Stomach smooth muscle (tissue), 2 donors: ENCODE results near the gene SLAMF6.
"Not testable (repeated sequence)": the region's sequence is repeated elsewhere in the genome, so short reads cannot be mapped to it uniquely, and the experiment has no call there.

Experiments used
- H3K27ac ChIP-seq: one replicate; pipeline ENCODE4 v1.7.0; 2013; ENCODE audit warnings: mild to moderate bottlenecking, low read length, inconsistent platforms
- H3K27me3 ChIP-seq, 2 donors: one replicate each; pipeline ENCODE4 v1.7.0; 2013; ENCODE audit warnings: low read length in 2 of 2; ENCODE audit not compliant: insufficient read depth in 2 of 2, control insufficient read depth in 1 of 2
- H3K36me3 ChIP-seq, 2 donors: one replicate each; pipeline ENCODE4 v1.7.0; 2013; ENCODE audit warnings: low read length in 2 of 2; ENCODE audit not compliant: control insufficient read depth in 2 of 2, insufficient read depth in 2 of 2
- H3K4me1 ChIP-seq: one replicate; pipeline ENCODE4 v1.7.0; 2013; ENCODE audit warnings: low read length; ENCODE audit not compliant: control insufficient read depth, insufficient read depth
- H3K4me3 ChIP-seq, 2 donors: one replicate each; pipeline ENCODE4 v1.7.0; 2013; ENCODE audit warnings: low read length in 2 of 2
- H3K9ac ChIP-seq, 2 donors: one replicate each; pipeline ENCODE4 v1.7.0; 2013; ENCODE audit warnings: low read length in 2 of 2, mild to moderate bottlenecking in 1 of 2
- H3K9me3 ChIP-seq, 2 donors: one replicate each; pipeline ENCODE4 v1.7.0; 2013; ENCODE audit warnings: low read length in 2 of 2; ENCODE audit not compliant: control insufficient read depth in 2 of 2
- donor health status: healthy.
- donor health status: Pancreatic carcinoma.

SLAMF6 gene

DNA sequence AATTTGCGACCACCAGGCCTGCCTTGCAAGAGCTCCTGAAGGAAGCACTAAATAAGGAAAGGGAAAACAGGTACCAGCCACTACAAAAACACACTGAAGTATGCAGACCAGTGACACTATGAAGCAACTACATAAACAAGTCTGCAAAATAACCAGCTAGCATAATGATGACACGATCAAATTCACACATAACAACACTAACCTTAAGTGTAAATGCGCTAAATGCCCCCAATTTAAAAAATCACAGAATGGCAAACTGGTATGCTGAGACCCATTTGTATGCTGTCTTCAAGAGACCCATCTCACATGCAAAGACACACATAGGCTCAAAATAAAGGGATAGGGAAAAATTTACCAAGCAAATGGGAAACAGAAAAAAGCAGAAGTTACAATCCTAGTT, 36.4 kb upstream of the SLAMF6 start:
- H3K9ac ChIP-seq, H3K4me3 ChIP-seq, H3K4me1 ChIP-seq, H3K36me3 ChIP-seq, H3K27ac ChIP-seq, H3K9me3 ChIP-seq, H3K27me3 ChIP-seq: not testable (repeated sequence)

DNA sequence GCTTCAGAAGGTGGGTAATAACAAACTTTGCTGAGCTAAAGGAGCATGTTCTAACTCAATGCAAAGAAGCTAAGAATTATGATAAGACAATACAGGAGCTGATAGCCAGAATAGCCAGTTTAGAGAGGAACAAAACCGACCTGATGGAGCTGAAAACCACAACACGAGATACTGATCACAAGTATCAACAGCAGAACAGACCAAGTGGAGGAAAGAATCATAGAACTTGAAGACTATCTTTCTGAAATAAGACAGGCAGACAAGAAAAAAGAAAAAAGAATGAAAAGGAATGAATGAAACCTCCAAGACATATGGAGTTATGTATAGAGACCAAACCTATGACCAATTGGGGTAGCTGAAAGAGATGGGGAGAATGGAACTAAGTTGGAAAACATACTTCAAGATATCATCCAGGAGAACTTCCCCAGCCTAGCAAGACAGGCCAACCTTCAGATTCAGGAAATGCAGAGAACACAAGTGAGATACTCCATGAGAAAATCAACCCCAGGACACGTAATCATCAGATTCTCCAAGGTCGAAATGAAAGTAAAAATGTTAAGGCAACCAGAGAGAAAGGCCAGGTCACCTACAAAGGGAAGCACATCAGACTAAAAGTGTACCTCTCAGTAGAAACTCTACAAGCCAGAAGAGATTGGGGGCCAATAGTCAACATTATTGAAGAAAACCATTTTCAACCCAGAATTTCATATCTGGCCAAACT, 35.8 kb upstream of the SLAMF6 start:
- H3K4me1 ChIP-seq, result no peaks in the 10 kb centered on the region
- no peak overlapping the region for H3K4me3 ChIP-seq
- no peak overlapping the region for H3K9ac ChIP-seq
- H3K9me3 ChIP-seq, result no peaks in the 10 kb centered on the region
- H3K27ac ChIP-seq, result no peak overlapping the region
- no peaks in the 10 kb centered on the region for H3K27me3 ChIP-seq
- no peaks in the 10 kb centered on the region for H3K36me3 ChIP-seq

- H3K9me3 ChIP-seq, result no peaks in the 10 kb centered on the region
Observed at GRCh38 chr1:160553778-160554177, 30.7 kb upstream of the SLAMF6 start.

DNA sequence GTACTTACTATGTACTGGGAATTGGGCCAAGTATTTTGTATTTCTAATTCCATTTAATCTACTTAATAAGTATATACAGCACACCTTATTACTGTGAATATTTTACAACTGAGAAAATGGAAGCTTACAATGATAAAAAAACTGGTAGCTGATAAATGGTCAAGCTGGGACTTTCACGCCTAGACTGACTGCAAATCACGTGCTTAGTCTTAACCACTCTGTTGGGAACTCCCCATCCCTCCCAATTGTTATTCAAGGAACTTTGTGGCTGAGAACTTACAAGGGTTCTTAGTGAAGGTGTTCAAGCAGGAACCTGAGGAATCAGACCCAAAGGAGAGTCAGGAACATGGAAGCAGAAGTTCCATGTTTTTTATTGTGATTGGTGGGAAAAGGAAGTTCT, 29.4 kb upstream of the SLAMF6 start:
- no peak overlapping the region for H3K4me3 ChIP-seq
- no peaks in the 10 kb centered on the region for H3K36me3 ChIP-seq
- H3K4me1 ChIP-seq, result no peaks in the 10 kb centered on the region
- H3K9me3 ChIP-seq, result no peaks in the 10 kb centered on the region
- H3K27ac ChIP-seq, result no peak overlapping the region
- no peak overlapping the region for H3K9ac ChIP-seq
- H3K27me3 ChIP-seq, result peaks cover 0 to 2% of the 10 kb centered on the region in 2 donors

More at GRCh38 chr1:160553778-160554177, 30.7 kb upstream of the SLAMF6 start:
- no peak overlapping the region for H3K9ac ChIP-seq
- no peak overlapping the region for H3K4me3 ChIP-seq
- no peaks in the 10 kb centered on the region for H3K4me1 ChIP-seq
- peaks cover 0 to 2% of the 10 kb centered on the region in 2 donors for H3K27me3 ChIP-seq
- no peaks in the 10 kb centered on the region for H3K36me3 ChIP-seq
- H3K27ac ChIP-seq, result no peak overlapping the region

- H3K36me3 ChIP-seq, result no peaks in the 10 kb centered on the region
- H3K27ac ChIP-seq, result no peak overlapping the region
- no peaks in the 10 kb centered on the region for H3K4me1 ChIP-seq
- no peak overlapping the region for H3K4me3 ChIP-seq
- no peaks in the 10 kb centered on the region for H3K9me3 ChIP-seq
- no peak overlapping the region for H3K9ac ChIP-seq
- H3K27me3 ChIP-seq, result peaks cover 0 to 2% of the 10 kb centered on the region in 2 donors
Observed at GRCh38 chr1:160550572-160551034, 27.5 kb upstream of the SLAMF6 start.

DNA sequence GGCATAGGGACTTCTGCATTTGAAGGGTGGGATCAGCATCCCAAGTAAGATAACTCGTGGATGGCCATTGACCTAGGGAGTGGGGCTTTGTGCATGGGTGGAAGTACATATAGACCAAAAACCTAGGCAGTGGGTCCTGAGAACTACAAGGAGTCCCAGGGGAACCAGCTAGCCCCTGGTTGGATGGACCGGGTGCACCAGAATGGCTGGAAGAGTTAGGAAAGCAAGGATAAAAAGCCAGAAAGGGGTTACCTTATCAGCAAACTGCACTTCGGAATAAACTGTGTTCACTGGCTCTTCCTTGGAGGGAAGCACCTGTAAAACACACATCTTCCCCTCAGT, 26.6 kb upstream of the SLAMF6 start:
- Histone ChIP-seq H3K9ac (no peak overlapping the region), H3K9me3 (no peaks in the 10 kb centered on the region), H3K27me3 (peaks cover 0 to 2% of the 10 kb centered on the region in 2 donors), H3K4me3 (no peak overlapping the region), H3K27ac (no peak overlapping the region), H3K36me3 (no peaks in the 10 kb centered on the region), H3K4me1 (no peaks in the 10 kb centered on the region)

GRCh38 chr1:160548960-160549664, 26.1 kb upstream of the SLAMF6 start:
- no peak overlapping the region for H3K27ac ChIP-seq

GRCh38 chr1:160548183-160548582, 25.1 kb upstream of the SLAMF6 start:
- peaks cover 0 to 2% of the 10 kb centered on the region in 2 donors for H3K27me3 ChIP-seq
- H3K9ac ChIP-seq, result no peak overlapping the region
- no peak overlapping the region for H3K27ac ChIP-seq
- no peaks in the 10 kb centered on the region for H3K4me1 ChIP-seq
- no peaks in the 10 kb centered on the region for H3K9me3 ChIP-seq
- H3K4me3 ChIP-seq, result no peak overlapping the region
- H3K36me3 ChIP-seq, result no peaks in the 10 kb centered on the region

More at GRCh38 chr1:160548960-160549664, 26.1 kb upstream of the SLAMF6 start:
- H3K4me3 ChIP-seq, result no peak overlapping the region
- no peaks in the 10 kb centered on the region for H3K4me1 ChIP-seq
- no peak overlapping the region for H3K9ac ChIP-seq
- no peaks in the 10 kb centered on the region for H3K36me3 ChIP-seq
- H3K27me3 ChIP-seq, result peaks cover 0 to 2% of the 10 kb centered on the region in 2 donors
- H3K9me3 ChIP-seq, result no peaks in the 10 kb centered on the region

DNA sequence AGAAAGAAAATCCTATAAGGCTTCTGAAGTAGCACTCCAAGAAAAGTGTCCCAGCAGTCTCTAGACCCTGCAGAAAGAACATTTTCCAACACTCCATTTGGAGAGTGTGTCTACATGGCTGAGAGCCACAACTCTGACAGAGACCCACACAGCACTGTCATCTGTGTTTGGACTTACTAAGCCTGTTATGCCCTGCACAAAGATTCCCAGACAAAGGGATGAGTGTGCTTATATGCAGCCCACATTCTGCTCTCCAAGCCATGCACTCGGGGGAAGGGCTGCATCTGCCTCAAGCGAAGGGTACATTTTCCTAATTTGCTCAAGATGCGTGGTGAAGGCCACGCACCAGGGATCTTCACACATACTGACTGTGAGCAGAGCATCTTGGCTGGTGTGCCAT, 24.4 kb upstream of the SLAMF6 start:
- H3K27ac ChIP-seq, result no peak overlapping the region
- H3K9me3 ChIP-seq, result no peaks in the 10 kb centered on the region
- no peaks in the 10 kb centered on the region for H3K27me3 ChIP-seq

GRCh38 chr1:160546942-160547341, 23.9 kb upstream of the SLAMF6 start:
- Histone ChIP-seq H3K36me3 (no peaks in the 10 kb centered on the region), H3K27me3 (no peaks in the 10 kb centered on the region), H3K9me3 (no peaks in the 10 kb centered on the region), H3K27ac (no peak overlapping the region), H3K4me3 (no peak overlapping the region), H3K4me1 (no peaks in the 10 kb centered on the region), H3K9ac (no peak overlapping the region)

More for the DNA sequence above, 24.4 kb upstream of the SLAMF6 start:
- H3K4me1 ChIP-seq, result no peaks in the 10 kb centered on the region
- no peak overlapping the region for H3K9ac ChIP-seq
- H3K4me3 ChIP-seq, result no peak overlapping the region
- H3K36me3 ChIP-seq, result no peaks in the 10 kb centered on the region

DNA sequence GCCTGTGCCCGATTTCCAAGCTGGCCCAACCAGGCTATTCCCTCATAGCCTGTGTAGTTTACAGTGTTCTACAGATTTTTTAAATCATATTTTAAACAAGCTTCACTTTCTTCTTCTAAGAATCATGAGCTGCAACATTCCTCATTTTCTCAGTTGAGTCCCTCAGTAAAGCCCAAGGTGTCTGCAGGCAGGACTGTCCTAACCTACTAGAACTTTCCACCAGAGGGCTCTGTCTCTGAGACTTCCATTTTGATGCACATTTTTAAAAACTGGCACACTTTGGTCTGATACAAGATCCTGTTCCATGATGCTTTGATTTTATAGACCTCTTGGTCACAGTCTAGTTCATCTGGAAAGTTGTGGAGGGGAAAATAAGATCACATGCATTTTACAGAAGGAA, 21.6 kb upstream of the SLAMF6 start:
- no peaks in the 10 kb centered on the region for H3K27me3 ChIP-seq
- H3K9ac ChIP-seq, result no peak overlapping the region
- H3K9me3 ChIP-seq, result no peaks in the 10 kb centered on the region
- H3K27ac ChIP-seq, result no peak overlapping the region
- H3K4me1 ChIP-seq, result no peaks in the 10 kb centered on the region
- no peak overlapping the region for H3K4me3 ChIP-seq
- no peaks in the 10 kb centered on the region for H3K36me3 ChIP-seq
